Neuronal stem cell (in vitro differentiated cells): ENCODE results near the gene KREMEN1.

ENCODE experiments used
- DNase-seq: peaks from one replicate; pipeline ENCODE4 v3.0.0-alpha.2; 2013; ENCODE audit warnings: low spot score
- H2AFZ ChIP-seq: one replicate; pipeline ENCODE4 v1.6.1; 2013; ENCODE audit warnings: mild to moderate bottlenecking, low read length, inconsistent platforms
- H2AK5ac ChIP-seq: 2 replicates; pipeline ENCODE4 v1.6.1; 2013; ENCODE audit warnings: low read depth, mild to moderate bottlenecking, inconsistent platforms, low read length, moderate library complexity, mixed read lengths
- H2BK120ac ChIP-seq: 2 replicates; pipeline ENCODE4 v1.6.1; 2013; ENCODE audit warnings: low read depth, mild to moderate bottlenecking, inconsistent platforms, low read length, moderate library complexity, mixed read lengths
- H2BK12ac ChIP-seq: one replicate; pipeline ENCODE4 v1.6.1; 2013; ENCODE audit warnings: low read length, inconsistent platforms
- H2BK15ac ChIP-seq: 2 replicates; pipeline ENCODE4 v1.6.1; 2013; ENCODE audit warnings: mild to moderate bottlenecking, low read length, inconsistent platforms, mixed read lengths
- H2BK5ac ChIP-seq: one replicate; pipeline ENCODE4 v1.6.1; 2013; ENCODE audit warnings: inconsistent platforms, mild to moderate bottlenecking, low read length, moderate library complexity
- H3K14ac ChIP-seq: one replicate; pipeline ENCODE4 v1.6.1; 2013; ENCODE audit warnings: low read length, inconsistent platforms
- H3K18ac ChIP-seq: 2 replicates; pipeline ENCODE4 v1.6.1; 2013; ENCODE audit warnings: low read length, inconsistent platforms
- H3K23ac ChIP-seq: 2 replicates; pipeline ENCODE4 v1.6.1; 2013; ENCODE audit warnings: low read depth, mild to moderate bottlenecking, mixed read lengths, low read length, inconsistent platforms; ENCODE audit not compliant: poor library complexity
- H3K27ac ChIP-seq: replicated peaks from 3 replicates; pipeline ENCODE4 v1.5.1; 2013; ENCODE audit warnings: low read length, inconsistent platforms
- H3K27me3 ChIP-seq, 3 experiments: 2 replicates each; pipeline ENCODE4 v1.6.1; 2013; ENCODE audit warnings: low read length in 3 of 3, mild to moderate bottlenecking in 2 of 3, inconsistent platforms in 1 of 3, low read depth in 1 of 3, mixed read lengths in 1 of 3, moderate library complexity in 1 of 3; ENCODE audit not compliant: control insufficient read depth in 3 of 3, insufficient read depth in 3 of 3
- H3K36me3 ChIP-seq, 2 donors: replicated peaks in 1 of 2; 2 replicates each; pipeline ENCODE4 v1.6.1; 2013; ENCODE audit warnings: low read length in 2 of 2; ENCODE audit not compliant: control insufficient read depth in 2 of 2, insufficient read depth in 2 of 2
- H3K4ac ChIP-seq: 2 replicates; pipeline ENCODE4 v1.6.1; 2013; ENCODE audit warnings: inconsistent platforms, mild to moderate bottlenecking, low read length, moderate library complexity
- H3K4me1 ChIP-seq, 2 donors: 1 replicate in 1 of 2; 2 replicates in 1 of 2; pipeline ENCODE4 v1.6.1; 2013; ENCODE audit warnings: low read length in 2 of 2, low read depth in 1 of 2; ENCODE audit not compliant: control insufficient read depth in 2 of 2, insufficient read depth in 1 of 2
- H3K4me2 ChIP-seq: one replicate; pipeline ENCODE4 v1.6.1; 2013; ENCODE audit warnings: mild to moderate bottlenecking, low read length, inconsistent platforms; ENCODE audit not compliant: insufficient read depth, poor library complexity, severe bottlenecking
- H3K4me3 ChIP-seq, 2 donors: 2 replicates each; pipeline ENCODE4 v1.5.1; 2013; ENCODE audit warnings: low read length in 2 of 2, mild to moderate bottlenecking in 2 of 2, inconsistent platforms in 1 of 2, moderate library complexity in 1 of 2
- H3K79me1 ChIP-seq: one replicate; pipeline ENCODE4 v1.6.1; 2013; ENCODE audit warnings: low read depth, mild to moderate bottlenecking, inconsistent platforms, low read length, moderate library complexity
- H3K9ac ChIP-seq: one replicate; pipeline ENCODE4 v1.6.1; 2013; ENCODE audit warnings: mild to moderate bottlenecking, low read depth, low read length, inconsistent platforms; ENCODE audit not compliant: poor library complexity
- H3K9me3 ChIP-seq, 2 donors: replicated peaks in 1 of 2; 2 replicates each; pipeline versions ENCODE3 to v1.6.1; 2013; ENCODE audit warnings: low read length in 2 of 2, mild to moderate bottlenecking in 2 of 2, inconsistent platforms in 1 of 2, low read depth in 1 of 2, mixed read lengths in 1 of 2, moderate library complexity in 1 of 2; ENCODE audit not compliant: control insufficient read depth in 2 of 2, insufficient read depth in 1 of 2
- H4K8ac ChIP-seq: one replicate; pipeline ENCODE4 v1.6.1; 2013; ENCODE audit warnings: low read depth, mild to moderate bottlenecking, inconsistent platforms, low read length, moderate library complexity
- H4K91ac ChIP-seq: one replicate; pipeline ENCODE4 v1.6.1; 2013; ENCODE audit warnings: low read length, low read depth, mild to moderate bottlenecking, inconsistent platforms; ENCODE audit not compliant: poor library complexity
- WGBS, 2 donors: extraction: QIAGEN DNeasy Blood & Tissue Kit; methylation state at CpG; one replicate each; pipeline ENCODE4 v1.1.7; 2013; ENCODE audit warnings: missing lambda C conversion rate in 2 of 2, mixed read lengths in 1 of 2; ENCODE audit not compliant: insufficient read length in 2 of 2, insufficient replicate concordance in 1 of 2; ENCODE audit errors: extremely low coverage in 2 of 2; 5-methylcytosine and 5-hydroxymethylcytosine counted together

KREMEN1 gene

GRCh38 chr22:29157759-29158535 lies 85.1 kb downstream of the KREMEN1 start:
- H3K27ac ChIP-seq = no peak overlapping the region
- no peak overlapping the region for H3K18ac ChIP-seq
- no peaks in the 10 kb centered on the region for H3K79me1 ChIP-seq
- H3K36me3 ChIP-seq = no peaks in the 10 kb centered on the region
- no peak overlapping the region for H2BK15ac ChIP-seq
- WGBS, 2 donors = no CpG with 5 or more reads among the region's 11 CpGs
- no peak overlapping the region for H2BK12ac ChIP-seq
- H3K14ac ChIP-seq = no peak overlapping the region
- no peak overlapping the region for H2BK5ac ChIP-seq
- H3K4me2 ChIP-seq = no peak overlapping the region
- no peak for DNase-seq
- no peak overlapping the region for H3K4me3 ChIP-seq
- no peak overlapping the region for H3K9ac ChIP-seq
- no peak overlapping the region for H3K23ac ChIP-seq
- H3K27me3 ChIP-seq = no peaks in the 10 kb centered on the region
- H4K91ac ChIP-seq = no peak overlapping the region
- H4K8ac ChIP-seq = no peak overlapping the region
- no peak overlapping the region for H2BK120ac ChIP-seq
- no peak overlapping the region for H3K4ac ChIP-seq
- H3K4me1 ChIP-seq = peaks cover 6 to 22% of the 10 kb centered on the region in 2 donors
- no peak overlapping the region for H2AFZ ChIP-seq
- peak overlapping the region; percentile 21 for H2AK5ac ChIP-seq
- no peaks in the 10 kb centered on the region for H3K9me3 ChIP-seq

- Histone ChIP-seq H3K4me2 (no peak overlapping the region), H3K36me3 (no peaks in the 10 kb centered on the region), H3K18ac (no peak overlapping the region), H2AFZ (no peak overlapping the region), H3K9me3 (no peaks in the 10 kb centered on the region), H3K9ac (no peak overlapping the region), H3K4me3 (no peak overlapping the region), H3K27me3 (no peaks in the 10 kb centered on the region), H2BK12ac (no peak overlapping the region), H2BK15ac (no peak overlapping the region), H4K91ac (no peak overlapping the region), H3K27ac (no peak overlapping the region), H2BK5ac (no peak overlapping the region), H2BK120ac (no peak overlapping the region), H3K4me1 (peaks cover 3 to 17% of the 10 kb centered on the region in 2 donors), H4K8ac (no peak overlapping the region), H3K4ac (no peak overlapping the region), H2AK5ac (peak overlapping the region; percentile 21), H3K23ac (no peak overlapping the region), H3K79me1 (no peaks in the 10 kb centered on the region), H3K14ac (no peak overlapping the region)
- no peak for DNase-seq
- no CpG with 5 or more reads among the region's 5 CpGs for WGBS, 2 donors
Measured at GRCh38 chr22:29158546-29158945, 85.7 kb downstream of the KREMEN1 start.

- H3K4me2 ChIP-seq = no peak overlapping the region
- DNase-seq = no peak
- no peak overlapping the region for H2AFZ ChIP-seq
- no peak overlapping the region for H4K8ac ChIP-seq
- no peak overlapping the region for H2BK12ac ChIP-seq
- H3K27me3 ChIP-seq = peaks cover 0 to 2% (median 0%) of the 10 kb centered on the region in 3 experiments
- H3K27ac ChIP-seq = no peak overlapping the region
- H2BK15ac ChIP-seq = no peak overlapping the region
- no peak overlapping the region for H4K91ac ChIP-seq
- H3K4me3 ChIP-seq = no peak overlapping the region
- no CpG with 5 or more reads among the region's 13 CpGs for WGBS, 2 donors
- no peak overlapping the region for H3K18ac ChIP-seq
- no peak overlapping the region for H2BK120ac ChIP-seq
- H3K79me1 ChIP-seq = no peaks in the 10 kb centered on the region
- no peak overlapping the region for H2BK5ac ChIP-seq
- H3K9me3 ChIP-seq = no peaks in the 10 kb centered on the region
- H3K23ac ChIP-seq = no peak overlapping the region
- H3K36me3 ChIP-seq = no peaks in the 10 kb centered on the region
- no peak overlapping the region for H3K9ac ChIP-seq
- H2AK5ac ChIP-seq = no peak overlapping the region
- H3K4ac ChIP-seq = no peak overlapping the region
- peaks cover 0 to 1% of the 10 kb centered on the region in 2 donors for H3K4me1 ChIP-seq
- H3K14ac ChIP-seq = no peak overlapping the region
Measured at GRCh38 chr22:29163808-29164207, 91.0 kb downstream of the KREMEN1 start.

GRCh38 chr22:29165321-29166060 lies 92.7 kb downstream of the KREMEN1 start:
- no peak overlapping the region for H4K91ac ChIP-seq
- H4K8ac ChIP-seq = no peak overlapping the region
- peaks cover 0 to 2% (median 2%) of the 10 kb centered on the region in 3 experiments for H3K27me3 ChIP-seq
- WGBS, 2 donors = no CpG with 5 or more reads among the region's 11 CpGs
- peaks cover 0 to 1% of the 10 kb centered on the region in 2 donors for H3K4me1 ChIP-seq
- H3K79me1 ChIP-seq = no peaks in the 10 kb centered on the region
- no peaks in the 10 kb centered on the region for H3K9me3 ChIP-seq
- no peak overlapping the region for H3K27ac ChIP-seq
- no peak for DNase-seq
- H2BK120ac ChIP-seq = no peak overlapping the region
- H3K18ac ChIP-seq = no peak overlapping the region
- H2BK12ac ChIP-seq = no peak overlapping the region
- no peak overlapping the region for H3K4ac ChIP-seq
- H2AK5ac ChIP-seq = no peak overlapping the region
- no peak overlapping the region for H2BK5ac ChIP-seq
- H3K23ac ChIP-seq = no peak overlapping the region
- no peak overlapping the region for H3K9ac ChIP-seq
- H3K36me3 ChIP-seq = no peaks in the 10 kb centered on the region
- H3K4me2 ChIP-seq = no peak overlapping the region
- no peak overlapping the region for H2BK15ac ChIP-seq
- no peak overlapping the region for H3K14ac ChIP-seq
- peak overlapping the region in 1 of 2 donors; percentile 3 for H3K4me3 ChIP-seq
- no peak overlapping the region for H2AFZ ChIP-seq
